CD4-positive, alpha-beta T cell treated with Interferon alpha-2 for 1 hour (primary cell): ENCODE data around the gene SLC2A9.

Experiments used
- DNase-seq, 2 donors: peaks; one replicate each; pipeline ENCODE4 v3.0.0-alpha.2; 2020 to 2022

Gene SLC2A9

GRCh38 chr4:10041036-10041435, 19.7 kb upstream of the SLC2A9 start:
- no peak for DNase-seq

- no peak for DNase-seq
Measured at GRCh38 chr4:10040049-10040892, 19.0 kb upstream of the SLC2A9 start.

- DNase-seq = no peak
Measured at GRCh38 chr4:10036807-10037342, 15.6 kb upstream of the SLC2A9 start.

- DNase-seq = no peak
Measured at GRCh38 chr4:10035130-10035529, 13.8 kb upstream of the SLC2A9 start.

- no peak for DNase-seq
Measured at GRCh38 chr4:10034612-10035104, 13.4 kb upstream of the SLC2A9 start.

- DNase-seq = no peak
Measured at GRCh38 chr4:10034136-10034535, 12.8 kb upstream of the SLC2A9 start.

- DNase-seq = peak in 1 of 2 donors; percentile 53
Measured at GRCh38 chr4:10033191-10033881, 12.0 kb upstream of the SLC2A9 start.

GRCh38 chr4:10032625-10033024, 11.3 kb upstream of the SLC2A9 start:
- peak in 1 of 2 donors; percentile 41 for DNase-seq

- no peak for DNase-seq
Measured at GRCh38 chr4:10031668-10032590, 10.6 kb upstream of the SLC2A9 start.

GRCh38 chr4:10030972-10031667, 9.8 kb upstream of the SLC2A9 start:
- no peak for DNase-seq

GRCh38 chr4:10029403-10029802, 8.1 kb upstream of the SLC2A9 start:
- no peak for DNase-seq

- DNase-seq = no peak
Measured at GRCh38 chr4:10028910-10029309, 7.6 kb upstream of the SLC2A9 start.

GRCh38 chr4:10026485-10026884, 5.2 kb upstream of the SLC2A9 start:
- DNase-seq = no peak

- DNase-seq = no peak
Measured at GRCh38 chr4:10025230-10025806, 4.0 kb upstream of the SLC2A9 start.

GRCh38 chr4:10024303-10024702, 3.0 kb upstream of the SLC2A9 start:
- DNase-seq = no peak

- DNase-seq = no peak
Measured at GRCh38 chr4:10023806-10024205, 2.5 kb upstream of the SLC2A9 start.

- no peak for DNase-seq
Measured at GRCh38 chr4:10023050-10023419, 1.7 kb upstream of the SLC2A9 start.

GRCh38 chr4:10022346-10023049, 1.2 kb upstream of the SLC2A9 start:
- DNase-seq = no peak

- no peak for DNase-seq
Measured at GRCh38 chr4:10021653-10022023, 341 bp upstream of the SLC2A9 start.

GRCh38 chr4:10020106-10020505, 1.2 kb downstream of the SLC2A9 start:
- DNase-seq = no peak

GRCh38 chr4:10019521-10020051, 1.7 kb downstream of the SLC2A9 start:
- DNase-seq = no peak
